ENCODE results near the gene GPR132. TPM values are rescaled to one million over a fixed set of nuclear protein-coding genes. Genes with fewer than 3 reads are reported as not detected.

Gene GPR132
- total RNA-seq, 1 experiment from 2014 or later: 0.08 TPM

DNA sequence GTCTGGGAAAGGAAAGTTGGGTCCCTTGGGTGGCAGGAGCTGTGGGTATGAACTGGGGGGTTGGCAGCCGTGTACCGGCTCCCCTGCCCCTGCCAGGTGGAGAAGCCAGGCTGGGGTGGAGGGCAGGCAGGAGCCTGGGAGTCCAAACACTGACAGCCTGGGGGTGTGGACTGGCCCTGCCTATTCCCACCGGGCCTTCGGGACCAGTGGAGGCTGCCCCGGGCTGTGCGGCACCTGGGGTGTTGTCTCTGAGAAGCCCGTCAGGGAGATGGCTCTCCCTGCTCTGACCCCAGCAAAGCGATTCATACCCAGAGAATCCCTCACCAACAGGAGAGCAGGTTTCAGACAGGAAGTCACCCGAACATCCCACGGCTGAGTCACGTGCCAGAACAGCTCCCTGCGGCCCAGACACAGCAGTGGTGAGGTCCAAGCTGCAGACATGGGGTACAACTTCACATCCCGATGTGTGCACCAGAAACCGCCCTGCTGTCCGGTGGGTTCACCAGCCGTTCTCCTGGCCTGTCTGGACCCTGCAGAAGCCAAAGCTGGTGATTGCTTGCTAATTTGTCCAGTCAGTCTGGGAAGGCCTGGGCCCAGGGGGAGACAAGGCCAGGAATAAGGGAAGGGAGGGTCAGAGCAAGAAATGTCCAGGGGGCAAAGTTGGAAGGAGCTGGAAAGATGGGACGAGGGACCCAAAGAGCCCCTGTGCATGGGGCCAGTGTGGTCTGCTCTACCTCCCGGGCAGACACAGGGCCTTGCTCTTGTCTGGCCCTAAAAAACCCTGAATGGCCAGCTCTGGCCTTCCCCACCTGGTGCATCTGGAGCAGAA is 2.1 kb upstream of the GPR132 start:
- Histone ChIP-seq H3K27me3 (ENCODE audit: control insufficient read depth, insufficient read depth, low read length) (no peaks in the 10 kb centered on the region), H3K36me3 (ENCODE audit: control insufficient read depth, insufficient read depth, low read length) (no peaks in the 10 kb centered on the region), H3K9me3 (ENCODE audit: control insufficient read depth, insufficient read depth, low read depth, low read length) (no peaks in the 10 kb centered on the region), H3K27ac (ENCODE audit: low read length) (no peak overlapping the region), H3K4me3 (ENCODE audit: low read depth in 2 of 2, low read length in 2 of 2) (no peak overlapping the region), H3K4me1 (ENCODE audit: control insufficient read depth, insufficient read depth, low read length) (no peaks in the 10 kb centered on the region)
- CTCF ChIA-PET: no interaction called here
- intact Hi-C loops (cut with micrococcal nuclease; ENCODE audit: unreplicated experiment): no loop called here
- POLR2A ChIA-PET: no interaction called here
- ATAC-seq (peak; percentile 37), DNase-seq (ENCODE audit: low read depth, low spot score) (no peak)
- TF ChIP-seq, protein P1, sequence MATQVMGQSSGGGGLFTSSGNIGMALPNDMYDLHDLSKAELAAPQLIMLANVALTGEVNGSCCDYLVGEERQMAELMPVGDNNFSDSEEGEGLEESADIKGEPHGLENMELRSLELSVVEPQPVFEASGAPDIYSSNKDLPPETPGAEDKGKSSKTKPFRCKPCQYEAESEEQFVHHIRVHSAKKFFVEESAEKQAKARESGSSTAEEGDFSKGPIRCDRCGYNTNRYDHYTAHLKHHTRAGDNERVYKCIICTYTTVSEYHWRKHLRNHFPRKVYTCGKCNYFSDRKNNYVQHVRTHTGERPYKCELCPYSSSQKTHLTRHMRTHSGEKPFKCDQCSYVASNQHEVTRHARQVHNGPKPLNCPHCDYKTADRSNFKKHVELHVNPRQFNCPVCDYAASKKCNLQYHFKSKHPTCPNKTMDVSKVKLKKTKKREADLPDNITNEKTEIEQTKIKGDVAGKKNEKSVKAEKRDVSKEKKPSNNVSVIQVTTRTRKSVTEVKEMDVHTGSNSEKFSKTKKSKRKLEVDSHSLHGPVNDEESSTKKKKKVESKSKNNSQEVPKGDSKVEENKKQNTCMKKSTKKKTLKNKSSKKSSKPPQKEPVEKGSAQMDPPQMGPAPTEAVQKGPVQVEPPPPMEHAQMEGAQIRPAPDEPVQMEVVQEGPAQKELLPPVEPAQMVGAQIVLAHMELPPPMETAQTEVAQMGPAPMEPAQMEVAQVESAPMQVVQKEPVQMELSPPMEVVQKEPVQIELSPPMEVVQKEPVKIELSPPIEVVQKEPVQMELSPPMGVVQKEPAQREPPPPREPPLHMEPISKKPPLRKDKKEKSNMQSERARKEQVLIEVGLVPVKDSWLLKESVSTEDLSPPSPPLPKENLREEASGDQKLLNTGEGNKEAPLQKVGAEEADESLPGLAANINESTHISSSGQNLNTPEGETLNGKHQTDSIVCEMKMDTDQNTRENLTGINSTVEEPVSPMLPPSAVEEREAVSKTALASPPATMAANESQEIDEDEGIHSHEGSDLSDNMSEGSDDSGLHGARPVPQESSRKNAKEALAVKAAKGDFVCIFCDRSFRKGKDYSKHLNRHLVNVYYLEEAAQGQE (IDR thresholded peaks at IDR 0.05; ENCODE audit: insufficient read depth in 1 of 2, low read depth in 2 of 2, low read length in 1 of 2): no peak
- no peak for TF ChIP-seq POLR2AphosphoS5 (IDR thresholded peaks at IDR 0.05; ENCODE audit: low read depth, low read length)
- TF ChIP-seq SIN3A (IDR thresholded peaks at IDR 0.05; ENCODE audit: borderline replicate concordance, insufficient read depth, low read depth, low read length): no peak
- TF ChIP-seq, protein P2, sequence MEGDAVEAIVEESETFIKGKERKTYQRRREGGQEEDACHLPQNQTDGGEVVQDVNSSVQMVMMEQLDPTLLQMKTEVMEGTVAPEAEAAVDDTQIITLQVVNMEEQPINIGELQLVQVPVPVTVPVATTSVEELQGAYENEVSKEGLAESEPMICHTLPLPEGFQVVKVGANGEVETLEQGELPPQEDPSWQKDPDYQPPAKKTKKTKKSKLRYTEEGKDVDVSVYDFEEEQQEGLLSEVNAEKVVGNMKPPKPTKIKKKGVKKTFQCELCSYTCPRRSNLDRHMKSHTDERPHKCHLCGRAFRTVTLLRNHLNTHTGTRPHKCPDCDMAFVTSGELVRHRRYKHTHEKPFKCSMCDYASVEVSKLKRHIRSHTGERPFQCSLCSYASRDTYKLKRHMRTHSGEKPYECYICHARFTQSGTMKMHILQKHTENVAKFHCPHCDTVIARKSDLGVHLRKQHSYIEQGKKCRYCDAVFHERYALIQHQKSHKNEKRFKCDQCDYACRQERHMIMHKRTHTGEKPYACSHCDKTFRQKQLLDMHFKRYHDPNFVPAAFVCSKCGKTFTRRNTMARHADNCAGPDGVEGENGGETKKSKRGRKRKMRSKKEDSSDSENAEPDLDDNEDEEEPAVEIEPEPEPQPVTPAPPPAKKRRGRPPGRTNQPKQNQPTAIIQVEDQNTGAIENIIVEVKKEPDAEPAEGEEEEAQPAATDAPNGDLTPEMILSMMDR (IDR thresholded peaks at IDR 0.05): no peak
- no peak for TF ChIP-seq TCF7L2 (IDR thresholded peaks at IDR 0.05; ENCODE audit: low read depth, low read length)
- BruUV-seq (replicated peaks): no TSS peak
- in situ Hi-C loops (cut with HindIII; ENCODE audit: low pct_unique_long_range_greater_than_20kb, low sequenced_read_pairs): no loop called here

DNA sequence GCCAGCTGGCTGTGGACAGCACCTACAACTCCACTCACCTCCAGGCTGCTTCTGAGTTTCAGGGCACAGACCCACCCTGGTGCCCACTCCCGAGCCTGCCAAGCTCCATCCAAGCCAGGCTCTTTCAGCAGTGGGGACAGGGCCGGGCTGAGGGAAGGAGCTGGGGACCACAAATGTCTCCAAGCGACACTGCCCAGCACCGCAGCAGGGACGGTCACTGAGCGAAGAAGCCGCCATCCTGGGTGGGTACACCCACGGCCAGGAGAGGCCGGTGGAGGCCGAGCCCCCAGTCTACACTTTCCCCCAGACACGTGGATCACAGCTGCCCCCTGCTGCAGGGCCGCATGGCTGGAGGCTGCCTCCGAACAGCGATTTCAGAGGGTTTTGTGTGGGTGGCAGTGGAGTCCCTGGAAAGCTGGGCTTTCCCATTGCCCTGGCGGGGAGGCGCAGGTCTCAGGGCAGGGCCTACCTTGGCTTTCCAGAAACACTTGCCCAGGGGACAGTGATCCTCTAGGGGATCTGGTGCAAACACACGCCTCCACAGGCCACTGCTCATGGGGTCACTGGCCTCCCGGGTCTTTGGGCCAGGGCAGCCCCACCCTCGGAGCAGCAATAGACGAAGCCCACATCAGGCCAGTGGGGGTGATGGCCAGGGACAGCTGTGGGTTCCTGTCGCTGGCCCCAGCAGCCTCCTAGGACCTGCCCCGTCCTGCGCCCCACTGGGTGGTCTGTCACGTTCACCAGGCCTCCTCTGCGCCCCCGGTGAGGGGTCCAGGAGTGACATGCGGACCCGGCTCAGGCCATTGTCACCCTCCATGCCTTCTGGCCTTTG is 1.2 kb upstream of the GPR132 start:
- no TSS peak for BruUV-seq (replicated peaks)
- DNase-seq (ENCODE audit: low read depth, low spot score) (no peak), ATAC-seq (peak; percentile 29; the same call in 1 of the 2 replicates)
- H3K27me3 ChIP-seq (ENCODE audit: control insufficient read depth, insufficient read depth, low read length): no peaks in the 10 kb centered on the region
- ChIA-PET POLR2A (no interaction called here), CTCF (no interaction called here)
- H3K9me3 ChIP-seq (ENCODE audit: control insufficient read depth, insufficient read depth, low read depth, low read length): no peaks in the 10 kb centered on the region
- no peak overlapping the region for H3K27ac ChIP-seq (ENCODE audit: low read length)
- in situ Hi-C loops (cut with HindIII; ENCODE audit: low pct_unique_long_range_greater_than_20kb, low sequenced_read_pairs) (no loop called here), intact Hi-C loops (cut with micrococcal nuclease; ENCODE audit: unreplicated experiment) (no loop called here)
- H3K4me3 ChIP-seq (ENCODE audit: low read depth in 2 of 2, low read length in 2 of 2): no peak overlapping the region
- no peaks in the 10 kb centered on the region for H3K36me3 ChIP-seq (ENCODE audit: control insufficient read depth, insufficient read depth, low read length)
- no peaks in the 10 kb centered on the region for H3K4me1 ChIP-seq (ENCODE audit: control insufficient read depth, insufficient read depth, low read length)
- TF ChIP-seq POLR2AphosphoS5 (IDR thresholded peaks at IDR 0.05; ENCODE audit: low read depth, low read length) (no peak), SIN3A (IDR thresholded peaks at IDR 0.05; ENCODE audit: borderline replicate concordance, insufficient read depth, low read depth, low read length) (no peak), TCF7L2 (IDR thresholded peaks at IDR 0.05; ENCODE audit: low read depth, low read length) (no peak)
- TF ChIP-seq, protein P2 (IDR thresholded peaks at IDR 0.05): no peak
- TF ChIP-seq, protein P1 (IDR thresholded peaks at IDR 0.05; ENCODE audit: insufficient read depth in 1 of 2, low read depth in 2 of 2, low read length in 1 of 2): no peak
